SU-DHL-6 (cell line): ENCODE data around the gene RAB6A.

Experiments
- CTCF ChIP-seq: fragments of 200-600 bp; sonication (generic); IDR thresholded peaks from one replicate; pipeline ENCODE4 v1.5.1; 2017; ENCODE audit warnings: antibody characterized with exemption, mild to moderate bottlenecking, low read length, moderate library complexity; ENCODE audit not compliant: insufficient read depth, poor library complexity, severe bottlenecking
- EZH2phosphoT487 ChIP-seq: fragments of 200-600 bp; sonication (generic), shearing (Covaris generic); conservative IDR thresholded peaks from 2 replicates; pipeline ENCODE4 v1.6.1; 2018; ENCODE audit warnings: mild to moderate bottlenecking, antibody characterized with exemption, low read length, moderate library complexity, mixed read lengths

DNA sequence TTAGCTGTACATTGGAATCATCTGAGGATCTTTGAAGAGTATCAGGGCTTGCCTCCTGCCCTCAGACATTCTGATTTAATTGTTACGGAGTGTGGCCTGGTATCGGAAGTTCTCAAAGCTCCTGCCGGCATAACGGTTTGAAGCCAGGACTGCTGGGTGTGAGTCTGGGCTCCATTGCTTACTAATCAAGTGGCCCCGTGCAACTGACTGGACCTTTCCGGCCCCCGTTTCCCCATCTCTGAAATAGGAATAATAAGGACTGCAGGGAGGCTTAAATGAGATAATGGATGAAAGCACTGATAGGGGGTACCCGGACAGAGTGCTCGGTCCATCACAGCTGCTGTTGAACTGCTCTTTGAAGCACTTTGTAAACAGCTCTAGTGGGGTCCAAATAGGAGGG, 112.8 kb downstream of the RAB6A start:
- TF ChIP-seq CTCF (no peak), EZH2phosphoT487 (no peak)
